ENCODE data around the gene PPRC1. TPM values are rescaled to one million over a fixed set of nuclear protein-coding genes. Genes with fewer than 3 reads are reported as not detected.

PPRC1 gene
- total RNA-seq, 1 donor from 2014 or later: 12.1 TPM

DNA sequence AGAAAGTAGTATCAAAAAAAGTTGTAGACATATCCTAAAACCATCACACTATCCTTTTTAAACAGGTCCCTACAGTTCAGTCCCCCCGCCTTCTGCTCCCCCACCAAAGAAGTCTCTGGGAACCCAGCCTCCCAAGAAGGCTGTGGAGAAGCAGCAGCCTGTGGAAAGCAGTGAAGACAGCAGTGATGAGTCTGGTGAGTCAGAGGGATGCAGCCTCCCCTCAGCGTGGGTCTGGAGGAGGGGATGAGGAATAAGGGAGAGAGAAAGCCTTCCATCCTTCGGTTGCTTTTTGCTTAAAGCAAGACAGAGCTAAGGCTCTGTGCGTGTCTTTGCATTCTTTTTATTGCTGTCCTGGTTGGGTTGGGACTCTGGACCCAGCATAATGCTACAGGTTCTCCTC is 27.0 kb downstream of the PPRC1 start:
- Histone ChIP-seq H3K36me3 (peaks cover 79% of the 10 kb centered on the region), H3K4me1 (no peaks in the 10 kb centered on the region), H3K27ac (replicated peaks) (no peak overlapping the region), H3K27me3 (ENCODE audit: low read depth) (no peaks in the 10 kb centered on the region), H3K9me3 (replicated peaks) (no peaks in the 10 kb centered on the region), H3K4me3 (no peak overlapping the region)
- intact Hi-C loops (cut with micrococcal nuclease): loop anchor here (10.0 kb wide), 1 partner anchor 65 kb away; the partner anchor contains the start of gene ELOVL3
- DNase-seq: no peak
- TF ChIP-seq, protein P1, sequence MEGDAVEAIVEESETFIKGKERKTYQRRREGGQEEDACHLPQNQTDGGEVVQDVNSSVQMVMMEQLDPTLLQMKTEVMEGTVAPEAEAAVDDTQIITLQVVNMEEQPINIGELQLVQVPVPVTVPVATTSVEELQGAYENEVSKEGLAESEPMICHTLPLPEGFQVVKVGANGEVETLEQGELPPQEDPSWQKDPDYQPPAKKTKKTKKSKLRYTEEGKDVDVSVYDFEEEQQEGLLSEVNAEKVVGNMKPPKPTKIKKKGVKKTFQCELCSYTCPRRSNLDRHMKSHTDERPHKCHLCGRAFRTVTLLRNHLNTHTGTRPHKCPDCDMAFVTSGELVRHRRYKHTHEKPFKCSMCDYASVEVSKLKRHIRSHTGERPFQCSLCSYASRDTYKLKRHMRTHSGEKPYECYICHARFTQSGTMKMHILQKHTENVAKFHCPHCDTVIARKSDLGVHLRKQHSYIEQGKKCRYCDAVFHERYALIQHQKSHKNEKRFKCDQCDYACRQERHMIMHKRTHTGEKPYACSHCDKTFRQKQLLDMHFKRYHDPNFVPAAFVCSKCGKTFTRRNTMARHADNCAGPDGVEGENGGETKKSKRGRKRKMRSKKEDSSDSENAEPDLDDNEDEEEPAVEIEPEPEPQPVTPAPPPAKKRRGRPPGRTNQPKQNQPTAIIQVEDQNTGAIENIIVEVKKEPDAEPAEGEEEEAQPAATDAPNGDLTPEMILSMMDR (IDR thresholded peaks at IDR 0.05; ENCODE audit: borderline replicate concordance): no peak

DNA sequence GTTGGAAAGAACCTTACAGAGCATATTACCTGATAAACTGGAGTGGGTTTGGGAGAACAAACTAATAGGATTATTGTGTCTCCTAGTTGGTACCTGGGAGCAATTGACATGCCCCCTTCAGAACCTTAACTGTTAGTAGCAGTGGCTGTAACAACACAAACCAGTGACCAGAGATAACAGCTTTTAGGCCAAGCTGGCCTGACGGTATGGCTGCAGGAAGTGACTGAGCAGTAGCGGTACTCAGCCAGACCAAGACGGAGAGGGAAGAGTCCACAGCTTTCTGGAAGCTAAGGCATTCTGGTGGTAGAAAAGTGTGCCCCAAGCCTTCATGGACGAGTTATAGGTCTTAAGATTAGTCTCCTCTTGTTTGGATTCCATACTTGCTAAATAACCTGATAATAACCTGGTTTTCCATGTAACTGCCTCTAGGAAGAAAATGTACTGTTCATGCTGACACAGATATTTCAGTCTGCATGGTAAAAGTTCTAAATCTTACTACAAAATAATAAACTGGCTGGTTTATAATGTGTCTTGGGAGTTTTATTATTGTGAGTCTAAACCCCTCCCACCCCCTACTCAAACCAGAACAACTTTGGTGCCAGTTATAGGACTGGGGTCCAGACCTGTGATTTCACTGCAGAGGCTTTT is 30.6 kb downstream of the PPRC1 start:
- intact Hi-C loops (cut with micrococcal nuclease): loop anchor here (10.0 kb wide), 1 partner anchor 61 kb away; the partner anchor contains the start of gene ELOVL3
- H3K4me3 ChIP-seq: no peak overlapping the region

DNA sequence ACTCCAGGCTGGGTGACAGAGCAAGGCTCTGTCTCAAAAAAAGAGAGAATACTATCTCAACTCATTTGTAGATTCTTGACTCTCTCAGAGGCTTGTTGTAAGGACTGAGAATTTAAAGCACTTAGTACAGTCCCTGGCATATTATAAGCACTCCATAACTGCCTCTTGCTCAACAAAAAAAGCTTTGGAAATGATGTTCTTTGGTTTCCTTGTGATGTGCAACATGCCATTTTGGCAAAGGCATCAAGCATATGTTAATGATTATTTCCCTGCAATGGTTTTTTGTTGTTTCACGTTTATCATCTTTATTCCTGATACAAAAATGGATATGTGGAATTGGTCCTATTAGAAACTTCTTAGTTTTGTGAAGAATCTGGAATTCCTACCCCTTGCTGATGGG is 35.0 kb downstream of the PPRC1 start:
- no peak overlapping the region for H3K4me3 ChIP-seq
- intact Hi-C loops (cut with micrococcal nuclease): loop anchor here (10.0 kb wide), 1 partner anchor 57 kb away; the partner anchor contains the start of gene ELOVL3

More for the DNA sequence above, 30.6 kb downstream of the PPRC1 start:
- Histone ChIP-seq H3K9me3 (replicated peaks) (no peaks in the 10 kb centered on the region), H3K36me3 (peaks cover 55% of the 10 kb centered on the region), H3K27ac (replicated peaks) (no peak overlapping the region), H3K27me3 (ENCODE audit: low read depth) (no peaks in the 10 kb centered on the region), H3K4me1 (no peaks in the 10 kb centered on the region)
- TF ChIP-seq, protein P1 (IDR thresholded peaks at IDR 0.05; ENCODE audit: borderline replicate concordance): no peak
- DNase-seq: no peak

DNA sequence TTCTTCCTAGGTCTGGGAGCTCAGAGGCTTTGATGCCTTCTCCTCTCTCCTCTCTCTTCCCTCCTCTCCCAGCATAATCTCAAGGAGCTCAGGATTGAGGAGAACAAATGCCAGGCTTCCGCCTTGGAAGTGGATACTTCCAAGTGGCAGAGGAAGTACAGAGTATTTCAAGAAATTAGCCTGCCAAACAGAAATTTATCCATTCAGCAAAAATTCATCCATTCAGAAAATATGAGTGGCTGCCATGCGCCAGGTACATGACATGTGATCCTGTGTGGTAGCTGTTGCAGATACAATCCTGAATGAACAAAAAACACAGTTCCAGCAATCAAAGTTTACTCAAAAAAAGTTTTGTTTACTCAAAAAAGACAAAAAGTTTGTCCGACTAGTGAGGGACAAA is 37.8 kb downstream of the PPRC1 start:
- no peak overlapping the region for H3K4me3 ChIP-seq
- no peaks in the 10 kb centered on the region for H3K27me3 ChIP-seq (ENCODE audit: low read depth)
- H3K4me1 ChIP-seq: peaks cover 6% of the 10 kb centered on the region
- no peak overlapping the region for H3K27ac ChIP-seq (replicated peaks)
- TF ChIP-seq, protein P1 (IDR thresholded peaks at IDR 0.05; ENCODE audit: borderline replicate concordance): no peak
- intact Hi-C loops (cut with micrococcal nuclease): no loop called here
- H3K36me3 ChIP-seq: no peaks in the 10 kb centered on the region
- DNase-seq: no peak
- no peaks in the 10 kb centered on the region for H3K9me3 ChIP-seq (replicated peaks)

More for the DNA sequence above, 35.0 kb downstream of the PPRC1 start:
- Histone ChIP-seq H3K27ac (replicated peaks) (no peak overlapping the region), H3K36me3 (peaks cover 11% of the 10 kb centered on the region), H3K4me1 (peaks cover 6% of the 10 kb centered on the region), H3K9me3 (replicated peaks) (no peaks in the 10 kb centered on the region), H3K27me3 (ENCODE audit: low read depth) (no peaks in the 10 kb centered on the region)
- no peak for DNase-seq
- TF ChIP-seq, protein P1 (IDR thresholded peaks at IDR 0.05; ENCODE audit: borderline replicate concordance): no peak

DNA sequence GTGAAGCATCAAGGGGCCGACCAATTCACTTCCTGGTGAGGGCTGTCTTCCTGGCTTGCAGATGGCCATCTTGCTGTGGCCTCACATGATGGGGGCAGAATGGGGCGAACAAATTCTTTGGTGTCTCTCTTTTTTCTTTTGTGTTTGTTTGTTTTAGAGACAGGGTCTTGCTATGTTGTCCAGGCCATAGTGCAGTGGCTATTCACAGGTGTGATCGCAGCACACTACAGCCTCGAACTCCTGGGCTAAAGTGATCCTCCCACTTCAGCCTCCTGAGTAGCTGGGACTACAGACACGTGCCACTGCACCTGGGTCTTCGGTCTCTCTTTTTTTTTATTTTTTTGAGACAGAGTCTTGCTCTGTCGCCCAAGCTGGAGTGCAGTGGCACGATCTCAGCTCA is 39.4 kb downstream of the PPRC1 start:
- DNase-seq: no peak
- intact Hi-C loops (cut with micrococcal nuclease): no loop called here
- H3K9me3 ChIP-seq (replicated peaks): no peaks in the 10 kb centered on the region
- H3K27ac ChIP-seq (replicated peaks): no peak overlapping the region
- H3K4me1 ChIP-seq: peaks cover 6% of the 10 kb centered on the region
- H3K4me3 ChIP-seq: no peak overlapping the region
- no peaks in the 10 kb centered on the region for H3K36me3 ChIP-seq
- peaks cover 8% of the 10 kb centered on the region for H3K27me3 ChIP-seq (ENCODE audit: low read depth)
- TF ChIP-seq, protein P1 (IDR thresholded peaks at IDR 0.05; ENCODE audit: borderline replicate concordance): no peak

Measured in left ventricle myocardium inferior (tissue), 1 donor.